HG03039 (cell line): ENCODE results near the gene NDUFA13.

Experiments used
- ATAC-seq: cut with Tn5 transposase; IDR thresholded peaks from one replicate; pipeline ENCODE4 v1.9.1; 2021; ENCODE audit warnings: mild to moderate bottlenecking, moderate library complexity; ENCODE audit not compliant: unreplicated experiment

NDUFA13 gene

DNA sequence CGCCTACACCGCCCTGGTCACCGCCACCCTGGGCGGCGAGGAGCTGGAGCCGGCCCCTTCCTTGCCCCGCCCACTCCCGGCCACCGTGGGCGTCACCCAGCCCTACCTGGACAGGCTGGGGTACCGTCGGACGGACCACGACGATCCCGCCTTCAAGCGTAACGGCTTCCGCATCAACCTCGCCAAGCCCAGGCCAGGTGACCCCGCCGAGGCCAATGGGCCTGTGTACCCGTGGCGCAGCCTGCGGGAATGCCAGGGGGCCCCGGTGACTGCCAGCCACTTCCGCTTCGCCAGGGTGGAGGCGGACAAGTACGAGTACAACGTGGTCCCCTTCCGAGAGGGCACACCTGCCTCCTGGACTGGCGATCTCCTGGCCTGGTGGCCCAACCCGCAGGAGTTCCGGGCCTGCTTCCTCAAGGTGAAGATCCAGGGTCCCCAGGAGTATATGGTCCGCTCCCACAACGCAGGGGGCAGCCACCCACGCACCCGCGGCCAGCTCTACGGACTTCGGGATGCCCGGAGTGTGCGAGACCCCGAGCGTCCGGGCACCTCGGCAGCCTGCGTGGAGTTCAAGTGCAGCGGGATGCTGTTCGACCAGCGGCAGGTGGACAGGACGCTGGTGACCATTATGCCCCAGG lies 29.0 kb downstream of the NDUFA13 start:
- ATAC-seq, result no peak

DNA sequence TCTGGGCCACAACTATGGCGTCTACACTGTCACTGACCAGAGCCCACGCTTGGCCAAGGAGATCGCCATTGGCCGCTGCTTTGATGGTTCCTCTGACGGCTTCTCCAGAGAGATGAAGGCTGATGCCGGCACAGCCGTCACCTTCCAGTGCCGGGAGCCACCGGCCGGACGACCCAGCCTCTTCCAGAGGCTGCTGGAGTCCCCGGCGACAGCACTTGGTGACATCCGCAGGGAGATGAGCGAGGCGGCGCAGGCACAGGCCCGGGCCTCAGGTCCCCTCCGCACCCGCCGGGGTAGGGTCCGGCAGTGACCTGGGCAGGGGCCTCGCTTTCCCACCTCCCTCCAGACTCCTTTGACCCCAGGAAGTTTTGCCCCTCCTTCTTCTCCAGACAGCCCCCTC lies 29.7 kb downstream of the NDUFA13 start:
- no peak for ATAC-seq

DNA sequence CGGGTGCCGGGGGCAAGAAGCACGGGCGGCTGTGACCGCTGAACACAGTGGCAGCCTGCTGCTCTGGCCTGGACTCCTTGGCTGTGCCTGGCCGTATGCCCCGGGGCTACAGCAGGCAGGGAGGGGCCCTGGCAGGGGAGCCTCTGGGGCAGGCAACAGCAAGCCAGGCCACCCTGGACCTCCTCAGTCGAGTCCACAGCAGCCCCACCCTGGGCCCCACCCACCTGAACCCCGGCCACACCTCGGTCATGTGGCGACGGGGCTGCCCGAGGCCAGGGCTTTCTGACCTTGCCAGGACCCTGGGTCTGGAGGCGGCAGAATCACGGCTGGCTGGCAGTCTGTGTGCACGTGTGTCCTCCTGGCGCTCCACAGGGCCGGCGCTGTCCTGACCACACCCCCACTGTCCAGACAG lies 30.7 kb downstream of the NDUFA13 start:
- no peak for ATAC-seq

DNA sequence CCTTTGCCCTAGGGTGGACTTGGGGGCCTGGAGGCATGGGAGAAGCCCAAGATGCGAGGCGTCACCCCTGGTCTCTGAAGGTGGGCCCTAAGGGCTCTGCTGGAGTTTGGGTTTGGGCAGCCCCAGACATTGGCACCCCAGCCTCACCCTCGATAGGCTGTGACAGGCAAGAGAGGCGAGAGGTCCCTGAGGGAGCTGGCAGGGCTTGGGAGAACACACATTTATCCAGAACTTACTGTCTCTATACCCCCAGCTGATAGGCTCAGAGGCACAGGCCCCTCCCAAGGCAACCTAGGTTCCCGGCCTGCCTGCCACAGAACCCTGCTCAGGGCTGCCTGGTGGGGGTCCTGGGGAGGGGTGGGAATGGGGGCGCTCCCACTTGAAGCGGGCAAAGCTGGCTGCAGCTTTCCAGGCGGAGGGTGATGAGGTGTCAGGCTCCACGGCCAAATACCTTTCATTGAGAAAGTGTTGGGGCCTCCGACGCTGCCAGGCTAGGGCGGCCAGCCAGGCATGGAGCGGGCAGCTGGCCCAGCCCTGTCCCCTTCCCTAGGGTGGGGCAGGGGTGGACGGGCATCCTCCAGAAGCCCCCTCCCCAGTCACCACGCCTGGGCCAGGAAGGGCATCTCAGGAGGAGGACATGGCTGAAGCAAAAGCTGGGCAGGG lies 31.8 kb downstream of the NDUFA13 start:
- no peak for ATAC-seq

DNA sequence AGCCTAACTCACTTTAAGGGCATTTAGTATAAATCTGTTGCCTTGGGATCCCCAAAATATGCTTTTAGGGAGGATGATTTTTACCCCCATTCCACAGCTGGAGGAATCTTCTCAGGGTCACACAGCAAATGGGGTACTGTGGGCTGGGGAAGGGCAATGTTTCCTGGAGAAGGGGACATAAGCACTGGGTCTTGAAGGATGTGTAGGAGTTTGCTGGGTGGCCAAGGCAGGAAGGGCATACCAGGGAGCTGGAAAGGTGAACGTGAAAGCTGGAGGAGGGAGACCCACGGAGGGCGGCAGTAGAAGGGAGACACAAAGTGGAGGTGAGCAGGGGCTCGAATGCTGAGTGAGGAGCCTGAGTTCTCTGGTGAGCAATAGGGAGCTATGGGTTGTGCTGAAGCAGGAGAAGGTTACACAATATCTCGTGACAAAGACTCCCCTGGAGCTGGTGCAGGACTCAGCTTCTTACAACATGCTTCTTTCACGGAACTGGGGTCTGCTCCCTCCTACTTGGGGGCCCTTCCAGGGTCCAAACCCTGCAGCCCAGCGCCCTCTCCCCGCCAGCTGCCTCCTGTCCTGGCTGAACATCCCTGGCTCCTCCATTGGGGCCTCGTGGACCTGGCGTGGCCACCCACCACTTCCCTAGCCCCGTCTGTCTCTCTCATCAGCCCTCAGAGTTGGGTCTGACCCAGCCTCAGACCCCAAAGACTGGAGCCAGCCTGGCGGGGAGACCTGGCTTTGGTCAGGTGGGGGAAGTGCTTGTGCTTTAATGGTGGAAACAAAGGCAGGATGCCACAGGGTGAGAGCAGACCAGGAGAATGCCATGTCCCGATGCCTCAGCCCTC lies 33.1 kb downstream of the NDUFA13 start:
- ATAC-seq, result no peak

DNA sequence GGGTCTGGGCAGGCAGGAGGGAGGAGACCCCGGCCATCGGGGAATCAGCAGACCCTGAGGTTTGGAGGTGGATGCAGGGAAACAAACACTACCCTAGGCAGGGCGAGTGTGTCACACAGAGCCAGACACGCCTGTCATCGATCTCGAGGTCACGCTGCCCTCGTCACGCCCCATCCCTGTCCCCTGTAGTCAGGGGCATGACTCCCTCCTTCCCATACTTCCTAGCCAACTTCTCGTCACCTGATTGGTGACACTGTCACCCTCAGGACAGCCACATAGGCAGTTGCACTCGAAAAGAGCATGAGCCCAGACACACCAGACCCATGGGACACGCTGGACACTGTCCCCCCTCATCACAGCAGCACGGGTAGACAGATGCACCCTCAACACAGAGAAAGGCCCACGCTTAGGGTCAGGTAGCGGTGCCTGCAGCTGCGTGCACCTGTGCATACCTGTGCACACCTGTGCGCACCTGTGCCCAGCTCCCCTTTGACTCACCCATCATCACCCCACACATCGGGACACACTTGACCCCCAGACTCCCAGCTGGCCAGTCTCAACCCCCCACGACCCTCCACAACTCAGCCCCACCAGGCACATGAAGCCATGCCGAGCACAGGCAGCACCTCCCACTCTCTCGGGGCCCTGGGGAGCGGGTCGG lies 33.9 kb downstream of the NDUFA13 start:
- no peak for ATAC-seq

DNA sequence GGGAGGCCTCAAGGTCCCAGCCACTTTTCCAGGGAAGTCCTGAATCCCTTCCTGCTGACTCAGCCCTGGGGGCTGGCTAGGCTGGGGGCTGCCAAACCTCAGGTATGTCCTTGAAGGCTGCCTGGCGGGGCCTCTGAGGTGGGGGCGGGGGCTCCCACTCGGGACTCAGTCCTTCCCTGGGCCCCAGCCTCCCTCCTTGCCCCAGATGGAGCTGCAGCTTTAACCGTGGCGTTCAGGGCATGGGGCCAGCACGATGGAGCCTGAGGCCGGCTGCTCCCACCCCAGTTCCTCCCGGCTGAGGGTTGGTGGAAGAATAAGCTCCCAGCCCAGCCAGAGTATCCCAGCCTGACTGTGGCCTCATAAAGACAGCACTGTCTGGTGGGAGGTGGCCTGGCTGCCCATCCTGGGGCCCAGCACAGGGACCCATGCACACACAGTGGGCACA lies 34.5 kb downstream of the NDUFA13 start:
- no peak for ATAC-seq

DNA sequence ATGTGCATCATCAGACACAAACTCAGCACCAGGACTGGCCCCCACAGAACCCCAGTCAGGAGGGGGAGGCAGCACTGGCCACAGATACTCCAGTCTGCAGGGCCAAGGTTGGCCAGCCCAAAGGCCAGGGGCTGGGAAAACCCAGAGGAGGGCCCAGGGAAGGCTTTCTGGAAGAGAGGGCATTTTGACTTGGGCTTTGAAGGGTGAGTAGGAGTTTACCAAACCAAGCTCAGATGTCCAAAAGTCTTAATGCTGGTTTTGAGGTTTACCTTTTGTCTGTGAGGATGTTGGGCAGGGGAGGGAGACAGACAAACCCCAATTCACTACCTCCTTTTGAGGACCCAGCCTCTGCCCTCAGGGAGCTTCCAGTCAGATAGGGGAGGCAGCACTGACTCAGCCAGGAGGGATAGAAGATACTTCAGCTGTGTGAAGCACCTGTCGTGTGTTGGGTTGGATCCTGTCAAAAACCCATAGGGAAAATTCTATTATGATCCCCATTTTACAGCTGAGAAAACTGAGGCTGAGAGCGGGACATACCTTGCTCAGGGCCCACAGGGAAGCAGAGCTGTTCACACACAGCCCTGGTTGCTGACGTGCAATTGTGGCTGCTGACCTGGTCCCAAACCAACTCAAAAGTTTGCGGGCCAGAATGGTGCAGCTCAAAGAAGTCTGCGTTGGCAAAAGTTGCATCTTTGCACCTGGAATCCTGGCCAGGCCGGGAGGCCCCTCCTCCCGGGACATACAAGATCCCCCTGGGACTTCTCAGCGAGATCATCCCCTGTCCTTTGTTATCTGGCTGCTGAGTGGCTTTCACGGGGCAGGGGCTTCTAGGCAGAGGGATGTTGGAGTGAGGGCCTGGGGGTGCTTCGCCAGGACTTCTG lies 35.2 kb downstream of the NDUFA13 start:
- ATAC-seq, result no peak

DNA sequence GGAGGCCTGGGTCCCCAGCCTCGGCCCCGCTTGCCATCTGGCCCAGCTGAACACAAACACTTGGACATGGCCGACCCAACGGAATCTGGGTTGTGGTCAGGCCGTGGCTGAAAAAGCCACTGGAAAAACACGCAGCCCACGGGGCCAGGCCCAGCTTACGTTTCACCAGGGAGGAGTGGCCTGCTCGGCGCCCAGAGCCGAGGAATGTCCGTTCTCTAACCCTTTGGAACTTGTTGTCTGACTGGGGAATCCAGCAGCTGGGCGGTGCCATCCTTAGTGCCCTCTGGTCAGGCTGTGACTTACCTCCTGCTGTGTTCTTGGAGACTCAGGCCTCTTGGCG lies 35.8 kb downstream of the NDUFA13 start:
- ATAC-seq, result no peak

DNA sequence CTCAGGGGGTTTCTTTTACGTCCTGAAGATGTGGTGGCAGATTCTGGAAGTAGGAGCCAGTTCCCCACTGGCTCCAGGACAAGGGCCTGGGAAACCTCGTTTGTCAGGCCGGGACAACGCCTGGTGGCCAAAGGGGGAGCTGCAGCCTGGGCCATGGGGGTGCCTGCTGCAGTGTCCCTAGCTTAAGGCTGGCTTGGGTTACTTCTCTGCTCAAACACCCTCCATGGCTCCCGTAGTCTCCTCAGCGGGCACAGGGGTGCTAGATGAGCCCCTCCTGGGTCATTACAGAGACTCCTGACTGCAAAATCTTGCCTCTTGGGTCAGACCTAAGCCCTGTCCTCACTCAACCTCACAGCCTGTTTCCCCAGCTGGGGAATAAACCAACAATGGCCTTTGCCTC lies 36.8 kb downstream of the NDUFA13 start:
- ATAC-seq, result no peak

DNA sequence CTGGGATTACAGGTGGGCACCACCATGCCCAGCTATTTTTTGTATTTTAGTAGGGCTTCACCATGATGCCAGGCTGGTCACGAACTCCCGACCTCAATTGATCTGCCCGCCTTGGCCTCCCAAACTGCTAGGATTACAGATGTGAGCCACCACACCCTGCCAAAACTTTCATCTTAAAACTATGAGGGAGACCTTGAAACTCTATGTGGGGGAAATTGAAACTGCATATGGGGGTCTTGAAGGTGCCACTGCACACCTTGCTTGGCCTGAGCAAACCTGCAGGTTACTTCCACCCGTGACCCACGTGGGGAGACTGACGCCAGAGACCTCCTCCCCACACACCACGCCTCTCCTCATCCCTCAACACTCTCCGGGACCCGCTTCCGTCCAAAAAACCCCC lies 37.6 kb downstream of the NDUFA13 start:
- ATAC-seq, result no peak

DNA sequence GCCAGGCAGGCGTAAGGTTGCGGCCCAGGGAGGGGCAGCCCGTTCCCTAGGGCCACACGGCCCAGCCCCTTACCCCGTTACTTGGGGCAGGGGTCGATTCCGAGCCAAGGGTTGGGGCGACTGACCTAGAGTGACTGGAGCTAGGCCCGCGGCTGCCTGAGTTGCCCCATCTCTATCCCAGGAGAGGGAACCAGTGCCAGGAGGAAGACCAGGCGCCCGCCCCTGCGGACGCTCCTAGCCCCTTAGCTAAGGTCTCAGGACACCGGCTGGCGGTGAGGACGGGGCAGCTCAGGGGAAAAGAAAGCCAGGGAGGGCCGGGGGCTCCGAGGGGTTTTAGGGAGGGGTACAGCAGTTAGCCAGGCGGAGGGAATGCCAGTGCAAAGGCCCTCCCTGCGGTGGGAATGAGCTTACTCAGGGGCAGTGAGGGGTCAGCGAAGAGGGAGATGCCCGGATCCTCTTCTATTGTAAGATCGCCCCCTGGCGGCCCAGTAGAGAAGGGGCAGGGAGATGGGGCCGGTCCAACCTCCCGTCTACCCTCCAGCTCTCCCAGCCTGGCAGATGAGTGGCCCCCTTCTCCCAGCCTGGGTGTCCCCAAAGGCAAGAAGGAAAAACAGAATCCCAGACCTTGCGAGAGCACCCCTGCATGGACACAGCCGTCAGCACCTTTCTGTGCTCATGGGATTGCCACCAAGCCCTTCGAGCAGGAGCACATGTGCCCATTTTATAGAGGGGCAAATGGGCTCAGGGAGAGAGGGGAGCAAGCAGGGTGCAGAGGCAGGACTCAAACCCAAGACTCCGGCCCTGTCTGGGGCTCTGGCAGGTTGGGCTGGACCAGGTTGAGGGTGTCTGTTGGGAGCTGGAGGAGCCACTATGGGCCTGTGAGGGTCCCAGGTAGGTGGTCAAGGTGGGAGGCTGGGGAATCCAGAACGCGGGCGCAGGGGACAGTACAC lies 38.3 kb downstream of the NDUFA13 start:
- no peak for ATAC-seq

DNA sequence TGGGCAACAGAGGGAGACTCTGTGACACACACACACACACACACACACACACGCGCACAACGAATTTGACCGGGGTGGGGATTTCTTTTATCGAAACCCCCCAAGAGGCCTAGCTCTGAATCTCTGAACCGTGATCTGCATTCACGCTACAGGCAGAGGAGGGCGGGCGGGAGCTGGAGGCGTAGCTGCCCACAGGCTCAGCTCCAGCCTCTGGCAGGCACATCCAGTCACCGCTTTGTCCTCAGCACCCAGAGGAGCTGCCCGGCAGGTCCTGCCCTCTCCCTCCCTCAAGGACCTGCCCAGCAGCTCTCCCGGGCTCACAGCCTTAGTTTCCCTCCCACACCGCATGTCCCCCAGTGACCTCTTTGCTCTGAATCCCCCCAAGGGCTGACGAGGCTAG lies 42.0 kb downstream of the NDUFA13 start:
- no peak for ATAC-seq

DNA sequence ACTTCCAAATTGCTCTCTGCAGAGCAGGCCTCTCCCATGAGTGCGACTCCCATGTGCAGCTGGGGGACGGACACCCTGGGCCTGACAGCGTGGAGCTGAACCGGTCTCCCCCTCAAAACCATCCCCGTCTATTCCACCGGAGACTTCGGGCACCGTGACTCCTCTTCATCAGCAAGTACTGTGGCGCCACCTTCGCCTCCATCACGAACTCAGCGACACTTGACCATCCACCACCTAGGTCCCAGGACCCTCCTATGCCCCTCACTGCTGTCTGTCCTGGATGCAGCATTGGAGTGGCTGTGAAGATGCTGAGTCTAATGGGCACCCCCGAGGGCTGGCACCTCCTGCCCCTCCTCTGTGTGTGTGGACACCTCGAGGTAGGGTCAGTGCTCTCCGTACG lies 42.6 kb downstream of the NDUFA13 start:
- ATAC-seq, result no peak

DNA sequence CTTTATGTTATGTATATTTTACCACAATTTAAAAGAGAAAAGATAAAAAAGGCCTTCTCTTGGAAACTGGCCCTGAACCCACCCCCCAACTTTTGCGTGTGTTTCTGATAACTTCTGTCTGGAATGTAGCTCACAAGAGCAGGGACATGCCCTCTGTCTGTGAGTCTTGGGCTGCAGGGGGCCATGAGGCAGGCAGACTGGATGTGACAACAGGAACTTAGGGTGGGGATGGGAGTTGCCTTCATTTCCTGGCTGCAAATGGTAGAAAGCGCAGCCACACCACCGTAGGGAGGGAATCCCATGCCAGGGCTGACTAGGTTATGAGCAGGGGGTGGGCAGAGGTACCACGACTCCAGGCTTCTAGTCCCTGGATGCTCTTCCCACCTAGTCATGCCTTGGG lies 43.9 kb downstream of the NDUFA13 start:
- ATAC-seq, result no peak

DNA sequence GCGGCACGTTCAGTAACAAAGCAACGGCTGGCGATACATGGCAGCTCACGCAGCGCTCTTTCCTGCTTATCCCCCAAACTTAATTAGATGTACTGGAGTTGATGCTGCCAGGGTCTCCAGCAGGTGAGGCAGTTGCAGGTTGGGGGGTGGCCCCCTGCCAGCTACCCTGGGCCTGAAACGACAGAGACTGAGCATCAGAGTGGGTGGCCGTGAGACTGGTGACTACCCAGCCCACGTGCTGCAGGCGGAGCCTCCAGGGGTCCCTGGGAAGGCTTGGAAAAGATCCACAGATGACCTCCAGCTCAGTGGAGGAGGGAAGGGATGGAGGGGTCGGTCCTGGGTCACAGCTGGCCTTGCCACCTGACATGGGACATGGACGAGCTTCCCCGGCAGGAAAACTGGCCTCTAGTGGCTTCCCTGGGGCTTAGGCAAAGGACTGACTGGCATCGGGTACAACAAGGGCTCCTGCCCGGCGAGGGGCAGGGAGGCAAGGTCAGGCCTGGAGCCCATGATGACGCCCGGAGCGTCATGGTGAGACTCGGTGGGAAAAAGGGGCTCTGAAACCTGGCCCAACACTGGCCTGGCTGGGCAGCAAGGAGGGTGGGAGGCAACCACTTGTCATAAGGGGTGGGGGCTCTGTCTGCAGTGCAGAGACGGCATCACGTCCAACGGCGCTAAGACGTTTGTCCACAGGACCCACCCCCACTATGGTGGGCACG lies 46.1 kb downstream of the NDUFA13 start:
- ATAC-seq, result no peak

DNA sequence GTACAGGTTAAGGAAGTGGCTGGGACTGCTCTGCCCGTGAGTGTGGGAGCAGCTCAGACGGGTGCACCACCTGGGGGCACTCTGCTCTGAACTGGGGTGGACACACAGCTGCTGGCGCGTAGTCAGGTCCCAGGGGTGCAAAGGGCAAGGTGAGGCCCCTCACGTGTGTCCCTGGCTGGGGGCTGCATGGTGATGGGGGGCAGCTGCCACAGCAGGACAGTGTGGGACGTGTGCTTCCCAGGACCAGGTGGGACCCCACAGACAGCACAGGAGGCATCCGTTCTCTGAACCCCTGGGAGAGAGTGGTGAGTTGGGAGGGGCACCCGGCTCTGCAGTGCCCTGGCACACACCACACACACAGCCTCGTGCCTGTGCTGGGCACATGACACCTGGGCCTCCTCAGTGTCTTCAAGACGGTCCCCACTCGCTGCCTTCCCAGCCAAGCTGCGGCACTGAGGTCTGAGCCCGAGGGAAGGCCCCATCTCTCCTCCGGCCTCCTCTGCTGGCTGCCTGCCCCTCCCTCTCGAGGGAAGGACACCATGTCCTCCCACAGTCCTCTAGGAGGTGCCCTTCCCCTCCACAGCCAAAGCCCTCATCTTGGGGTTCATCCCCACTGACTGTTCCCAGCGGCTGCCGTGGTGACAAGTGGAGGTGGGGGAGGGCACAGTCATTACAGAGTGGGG lies 46.8 kb downstream of the NDUFA13 start:
- no peak for ATAC-seq

DNA sequence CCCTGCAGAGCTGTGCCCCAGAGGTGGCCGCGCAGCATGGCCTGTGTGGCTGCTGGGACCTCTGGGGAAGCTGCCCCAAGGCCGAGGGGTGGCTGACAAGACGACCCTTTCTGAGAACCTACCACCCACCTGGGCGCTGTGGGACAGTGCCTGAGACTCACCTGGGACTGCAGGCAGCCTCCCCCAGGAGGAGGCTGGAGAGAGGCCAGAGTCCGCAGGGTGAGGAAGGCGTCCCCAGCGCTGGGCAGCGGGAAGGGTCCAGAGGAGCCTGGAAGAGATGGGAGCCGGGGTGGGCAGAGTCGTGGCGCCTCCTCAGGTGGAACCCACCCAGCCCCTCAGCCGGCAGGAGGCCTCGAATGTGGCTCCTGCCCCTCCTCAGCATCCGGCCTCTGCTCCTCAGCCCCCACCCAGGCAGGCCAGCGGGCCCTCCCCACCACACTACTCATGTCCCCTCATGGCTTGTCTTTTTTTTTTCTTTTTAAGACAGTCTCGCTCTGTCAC lies 47.4 kb downstream of the NDUFA13 start:
- no peak for ATAC-seq
